GM18502 (cell line): ENCODE measurements around the gene CNN3.
"Not testable (repeated sequence)": the region's sequence is repeated elsewhere in the genome, so short reads cannot be mapped to it uniquely, and the experiment has no call there.

ENCODE experiments used
- ATAC-seq: cut with Tn5 transposase; IDR thresholded peaks from one replicate; pipeline ENCODE4 v1.9.1; 2021; ENCODE audit warnings: mild to moderate bottlenecking; ENCODE audit not compliant: unreplicated experiment, poor library complexity

The CNN3 gene

DNA sequence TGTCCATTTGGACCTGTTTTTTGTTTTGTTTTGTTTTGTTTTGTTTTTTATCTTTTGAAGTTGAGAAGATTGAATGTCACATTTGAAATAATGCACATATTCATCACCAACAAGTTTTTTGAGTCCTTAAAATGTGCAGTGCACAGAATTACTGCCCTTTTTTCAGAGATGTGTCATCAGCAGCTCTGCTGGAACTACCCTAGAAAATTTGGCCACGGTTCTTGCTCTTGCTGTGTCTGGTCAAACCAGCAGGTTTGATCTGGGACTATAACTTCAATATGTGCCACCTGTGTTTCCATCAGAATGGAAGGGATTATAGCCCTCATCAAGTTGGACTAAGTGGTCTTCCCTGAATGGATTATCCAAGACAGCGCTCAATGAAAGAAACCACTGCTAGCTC lies 24.1 kb upstream of the CNN3 start:
- no peak for ATAC-seq

- no peak for ATAC-seq
Observed at GRCh38 chr1:94949681-94950661, 23.1 kb upstream of the CNN3 start.

GRCh38 chr1:94947437-94947836 lies 20.5 kb upstream of the CNN3 start:
- ATAC-seq: no peak

DNA sequence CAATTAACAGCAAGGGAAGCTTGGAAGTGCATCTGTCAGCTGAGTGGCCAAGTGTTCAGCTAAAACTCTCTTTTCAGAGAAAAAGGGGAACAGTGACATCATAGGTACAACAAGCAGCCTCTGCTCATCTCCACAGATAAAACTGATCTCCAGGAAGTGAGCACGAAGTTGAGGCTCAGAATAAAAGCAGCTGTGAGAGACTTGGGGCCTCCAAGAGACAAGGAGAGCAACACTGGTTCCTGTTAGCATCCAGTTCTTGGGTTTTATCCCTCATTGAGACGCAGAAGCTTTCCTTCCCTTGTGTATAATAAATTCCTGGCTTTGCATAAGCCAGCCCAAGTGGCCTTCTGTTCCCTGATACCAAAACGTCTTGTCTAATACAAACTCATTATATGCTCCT lies 20.0 kb upstream of the CNN3 start:
- ATAC-seq: no peak

GRCh38 chr1:94942171-94943128 lies 15.5 kb upstream of the CNN3 start:
- no peak for ATAC-seq

DNA sequence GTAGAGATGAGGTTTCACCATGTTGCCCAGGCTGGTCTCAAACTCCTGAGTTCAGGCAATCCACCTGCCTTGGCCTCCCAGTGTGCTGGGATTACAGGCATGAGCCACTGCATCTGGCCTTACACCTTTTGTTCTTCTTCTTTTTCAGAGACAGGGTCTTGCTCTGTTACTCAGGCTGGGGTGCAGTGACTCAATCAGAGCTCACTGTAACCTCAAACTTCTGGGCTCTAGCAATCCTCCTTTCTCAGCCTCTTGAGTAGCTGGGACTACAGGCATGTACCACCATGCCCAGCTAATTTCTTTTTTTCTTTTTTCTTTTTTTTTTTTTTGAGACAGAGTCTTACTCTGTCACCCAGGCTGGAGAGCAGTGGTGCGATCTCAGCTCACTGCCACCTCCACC lies 14.6 kb upstream of the CNN3 start:
- not testable (repeated sequence) for ATAC-seq

DNA sequence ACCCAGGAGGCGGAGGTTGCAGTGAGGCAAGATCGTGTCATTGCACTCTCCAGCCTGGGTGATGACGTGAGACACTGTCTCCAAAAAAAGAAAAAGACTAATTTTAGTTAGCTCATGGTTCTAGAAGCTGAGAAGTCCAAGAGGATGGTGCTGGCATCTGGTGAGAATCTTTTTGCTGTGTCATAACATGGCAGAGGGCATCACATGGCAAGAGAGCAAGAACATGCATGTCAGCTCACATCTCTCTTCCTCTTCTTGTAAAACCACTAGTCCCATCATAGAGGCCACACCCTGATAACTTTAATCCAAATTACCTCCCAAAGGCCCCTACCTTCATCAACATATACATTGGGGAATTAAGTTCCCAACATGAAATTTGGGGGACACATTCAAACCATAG lies 13.8 kb upstream of the CNN3 start:
- no peak for ATAC-seq

GRCh38 chr1:94937820-94938219 lies 10.9 kb upstream of the CNN3 start:
- ATAC-seq: no peak

DNA sequence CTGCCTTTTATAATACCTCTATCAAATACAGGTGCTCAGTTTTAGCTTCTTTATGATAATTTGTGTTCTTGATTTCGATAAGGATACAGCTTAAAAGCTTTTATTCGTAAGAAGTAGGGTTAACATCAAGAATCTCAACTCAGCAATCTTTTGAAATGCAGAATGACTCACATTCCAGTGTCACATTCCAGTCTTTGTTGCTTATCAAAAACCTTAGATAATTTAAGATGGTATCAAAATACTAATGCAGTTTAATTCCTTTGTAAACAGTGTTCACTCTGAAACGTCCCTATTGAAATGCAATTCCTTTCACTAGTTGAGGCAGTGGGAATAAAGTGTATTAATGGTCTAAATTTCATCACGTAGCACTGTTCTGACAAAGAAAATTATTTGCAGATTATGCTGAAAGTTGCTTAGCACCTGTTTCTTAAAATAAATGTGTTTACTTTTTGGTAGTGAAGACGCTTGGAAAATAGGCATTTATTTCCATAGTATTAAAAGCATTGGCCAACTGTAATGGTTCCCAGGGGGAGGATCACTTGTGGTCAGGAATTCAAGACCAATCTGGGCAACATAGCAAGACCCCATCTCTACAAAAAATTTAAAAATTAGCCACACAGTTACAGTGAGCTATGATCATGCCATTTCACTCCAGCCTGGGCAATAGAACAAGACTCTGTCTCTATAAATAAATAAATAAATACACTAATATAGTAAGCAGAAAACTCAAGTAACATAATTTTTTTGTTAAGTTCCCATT lies 10.1 kb upstream of the CNN3 start:
- ATAC-seq: no peak

GRCh38 chr1:94935476-94935875 lies 8.6 kb upstream of the CNN3 start:
- no peak for ATAC-seq

DNA sequence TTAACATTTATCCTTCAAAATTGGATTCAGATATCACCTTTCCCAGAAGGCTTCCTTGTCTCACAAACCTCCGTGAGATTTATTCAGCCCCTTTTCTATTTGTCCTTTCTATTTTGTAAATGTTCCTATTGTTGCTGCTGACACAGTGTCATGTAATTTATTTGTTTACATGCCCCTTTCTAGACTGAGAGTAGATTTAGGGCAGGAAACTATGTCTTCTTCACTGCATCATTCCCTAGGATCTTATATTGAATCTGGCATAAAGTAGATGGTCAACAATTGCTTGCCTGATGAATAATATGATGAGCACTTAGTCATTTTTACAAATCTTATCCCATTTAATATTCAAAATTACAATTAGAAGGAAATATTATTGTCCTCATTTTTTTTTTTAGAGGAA lies 8.1 kb upstream of the CNN3 start:
- ATAC-seq: no peak

- no peak for ATAC-seq
Observed at GRCh38 chr1:94934551-94934950, 7.6 kb upstream of the CNN3 start.

GRCh38 chr1:94931254-94931841 lies 4.4 kb upstream of the CNN3 start:
- ATAC-seq: no peak

GRCh38 chr1:94929351-94930217 lies 2.7 kb upstream of the CNN3 start:
- ATAC-seq: no peak

DNA sequence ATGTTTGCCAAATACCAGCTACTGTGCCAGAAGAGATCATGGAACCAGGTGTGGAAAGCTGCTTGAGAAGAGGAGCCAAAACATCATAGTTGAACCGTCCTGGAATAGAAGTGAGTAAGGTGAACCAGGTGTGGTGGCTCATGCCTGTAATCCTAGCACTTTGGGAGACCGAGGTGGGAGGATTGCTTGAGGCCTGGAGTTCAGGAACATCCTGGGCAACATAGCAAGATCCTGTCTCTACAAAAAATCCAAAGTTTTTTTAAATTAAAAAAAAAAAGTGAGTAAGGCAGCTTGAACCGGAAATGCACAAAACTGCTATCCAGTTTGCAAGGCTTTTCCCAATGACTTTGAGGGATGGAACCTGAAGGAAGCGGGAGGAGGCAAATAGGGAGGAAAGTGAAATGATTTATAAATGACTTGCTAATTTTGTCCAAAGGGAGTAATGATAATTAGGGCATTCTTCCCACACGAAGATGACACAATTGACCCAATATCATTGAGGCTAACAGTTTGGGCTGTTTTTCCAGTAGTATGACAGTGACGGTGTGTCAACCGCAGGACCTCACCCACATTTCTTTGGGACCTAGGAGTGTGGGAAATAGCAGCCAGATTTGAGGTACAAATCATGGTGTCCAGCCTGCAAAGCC lies 1.5 kb upstream of the CNN3 start:
- ATAC-seq: no peak

GRCh38 chr1:94927405-94928175 lies 680 bp upstream of the CNN3 start:
- no peak for ATAC-seq

- ATAC-seq: peak; percentile 33
Observed at GRCh38 chr1:94926126-94926914, 590 bp downstream of the CNN3 start.
